ENCODE results near the gene WASF2.

WASF2 gene

DNA sequence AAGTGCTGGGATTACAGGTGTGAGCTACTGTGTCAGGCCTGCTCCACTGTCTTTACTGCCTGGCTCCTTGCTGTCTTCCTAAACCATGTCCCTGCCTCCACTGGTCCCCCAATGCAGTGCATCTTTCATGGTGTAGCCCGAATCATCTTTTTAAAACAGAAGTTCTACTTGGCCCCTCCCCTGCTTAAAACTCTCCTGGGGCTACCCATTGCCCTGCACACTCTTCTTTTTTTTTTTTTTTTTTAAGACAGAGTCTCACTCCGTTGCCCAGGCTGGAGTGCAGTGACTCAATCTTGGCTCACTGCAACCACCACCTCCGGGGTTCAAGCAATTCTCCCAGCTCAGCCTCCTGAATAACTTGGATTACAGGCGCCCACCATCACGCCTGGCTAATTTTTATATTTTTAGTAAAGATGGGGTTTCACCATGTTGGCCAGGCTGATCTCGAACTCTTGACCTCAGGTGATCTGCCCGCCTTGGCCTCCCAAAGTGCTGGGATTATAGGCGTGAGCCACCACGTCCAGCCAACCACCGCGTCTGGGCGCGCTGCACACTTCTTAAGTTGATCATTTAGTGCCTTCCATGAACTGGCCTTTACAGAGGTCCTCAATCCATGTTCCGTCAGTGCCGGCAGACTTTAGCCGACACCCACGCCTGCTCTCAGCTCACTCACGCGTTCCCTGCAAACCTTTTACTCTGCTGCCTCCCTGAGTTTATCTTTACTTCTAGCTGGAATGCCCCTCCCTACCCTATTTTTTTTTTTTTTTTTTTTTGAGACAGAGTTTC, 117.8 kb downstream of the WASF2 start:
- DNase-seq: no peak

DNA sequence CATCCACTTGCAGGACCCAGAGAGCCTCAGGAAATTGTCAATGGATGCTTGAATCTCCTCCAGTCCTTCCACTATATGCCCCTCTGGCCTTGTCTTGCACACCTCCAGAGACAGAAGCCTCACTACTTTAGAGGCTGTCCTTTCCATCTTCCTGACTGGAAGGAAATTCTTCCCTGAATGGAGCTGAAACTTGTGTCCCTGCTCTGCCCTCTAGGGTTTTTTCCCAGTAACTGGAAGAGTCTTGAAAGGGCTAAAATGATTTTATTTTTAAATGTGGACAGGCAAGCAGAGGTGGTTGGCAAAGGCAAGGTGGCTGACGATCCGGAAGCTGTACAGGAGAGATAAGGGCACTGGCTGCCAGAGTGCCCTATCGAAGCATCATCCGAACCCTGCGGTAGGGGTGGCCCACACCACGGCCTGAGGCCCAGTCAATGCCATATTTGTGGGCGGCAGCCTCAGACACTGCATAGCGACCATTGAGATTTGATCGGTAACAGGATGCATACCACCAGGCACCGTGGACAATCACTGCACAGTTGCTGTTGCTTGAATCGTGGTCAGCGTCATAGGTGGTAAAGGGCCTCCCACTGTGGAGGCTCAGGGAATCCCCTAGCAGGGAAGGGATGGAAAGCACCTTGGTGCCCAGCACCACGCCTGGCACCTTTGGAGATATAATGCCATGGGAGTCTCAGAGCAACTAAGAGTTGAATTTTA, 120.9 kb downstream of the WASF2 start:
- DNase-seq: no peak

DNA sequence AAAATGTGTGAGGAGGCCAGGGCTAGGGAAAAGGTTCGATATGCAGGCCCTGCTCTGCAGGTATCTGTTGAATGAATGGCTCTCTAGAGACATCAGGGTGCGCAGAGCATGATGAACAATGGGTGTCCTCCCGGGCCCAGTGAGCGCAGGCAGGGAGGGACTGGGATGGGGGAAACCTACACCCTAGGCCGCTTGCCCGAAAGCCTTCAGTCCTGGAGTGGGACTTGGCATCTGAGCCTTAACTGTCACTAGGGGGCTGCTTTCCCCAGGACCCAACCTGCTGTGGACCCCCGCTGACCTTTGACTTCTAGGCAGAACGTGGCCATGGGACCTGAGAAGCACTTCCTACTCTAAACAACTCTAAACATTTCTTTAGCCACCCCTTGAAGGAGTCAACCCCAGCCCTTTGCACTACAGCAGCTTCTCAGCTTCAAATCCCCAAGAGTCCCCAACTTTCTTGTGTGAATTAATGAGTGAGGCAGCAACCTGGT, 122.8 kb downstream of the WASF2 start:
- no peak for DNase-seq

DNA sequence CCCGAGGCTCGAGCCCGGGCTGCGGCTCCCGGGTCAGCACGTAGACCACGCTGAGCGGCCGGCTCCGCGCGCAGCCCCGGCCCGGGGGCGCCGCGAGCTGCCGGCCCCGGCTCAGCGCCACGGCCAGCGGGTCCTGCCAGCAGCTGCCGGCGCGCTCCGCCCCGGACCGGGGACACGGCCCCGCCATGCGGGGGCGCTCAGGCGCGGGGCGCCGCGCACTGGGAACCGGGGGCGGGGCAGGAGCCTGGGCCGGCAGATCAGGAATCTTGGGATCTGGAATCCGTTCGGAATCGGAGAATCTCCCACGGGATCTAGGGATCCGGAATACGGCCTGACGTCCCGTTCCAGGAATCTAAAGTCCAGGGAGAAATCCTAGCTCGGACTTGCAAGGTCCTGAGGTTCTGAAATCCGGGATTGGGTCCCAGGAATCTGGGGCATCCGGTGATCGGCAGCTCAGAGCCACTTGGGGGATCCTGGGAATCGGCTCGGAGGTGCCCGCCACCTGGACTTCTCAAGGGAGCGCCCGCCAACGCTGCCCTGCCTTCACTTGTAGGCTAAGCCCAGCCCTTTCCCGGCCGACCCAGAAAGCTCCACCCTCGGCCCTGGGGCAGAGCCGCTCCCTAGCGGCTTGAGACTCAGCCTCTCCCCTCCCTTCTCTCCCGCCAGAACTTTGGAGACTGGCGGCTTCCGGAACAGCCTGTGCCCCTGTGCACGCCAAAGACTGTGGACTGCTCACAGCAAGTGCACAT, 123.4 kb downstream of the WASF2 start, which contains the start of gene MAP3K6:
MAP3K6 (minus strand) TSS at position 551 of the 749 bp plus-strand sequence; CDS start at position 187, 364 bp downstream.
- peak; percentile 70 for DNase-seq

DNA sequence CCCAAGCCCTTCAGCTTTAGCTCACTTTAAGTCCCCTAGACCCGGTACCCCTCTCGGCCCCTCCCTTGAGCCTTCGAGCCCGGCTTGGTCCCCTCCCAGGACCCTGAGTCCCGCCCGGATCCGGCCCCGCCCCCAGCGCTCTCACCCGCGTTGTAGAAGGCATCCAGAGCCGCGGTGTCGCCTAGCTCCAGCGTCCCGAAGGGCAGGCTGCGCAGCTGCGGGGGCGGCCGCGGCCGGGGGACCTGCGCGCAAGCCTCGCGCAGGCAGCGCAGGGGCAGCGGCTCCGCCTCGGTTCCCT, 123.9 kb downstream of the WASF2 start:
- DNase-seq: peak; percentile 72

DNA sequence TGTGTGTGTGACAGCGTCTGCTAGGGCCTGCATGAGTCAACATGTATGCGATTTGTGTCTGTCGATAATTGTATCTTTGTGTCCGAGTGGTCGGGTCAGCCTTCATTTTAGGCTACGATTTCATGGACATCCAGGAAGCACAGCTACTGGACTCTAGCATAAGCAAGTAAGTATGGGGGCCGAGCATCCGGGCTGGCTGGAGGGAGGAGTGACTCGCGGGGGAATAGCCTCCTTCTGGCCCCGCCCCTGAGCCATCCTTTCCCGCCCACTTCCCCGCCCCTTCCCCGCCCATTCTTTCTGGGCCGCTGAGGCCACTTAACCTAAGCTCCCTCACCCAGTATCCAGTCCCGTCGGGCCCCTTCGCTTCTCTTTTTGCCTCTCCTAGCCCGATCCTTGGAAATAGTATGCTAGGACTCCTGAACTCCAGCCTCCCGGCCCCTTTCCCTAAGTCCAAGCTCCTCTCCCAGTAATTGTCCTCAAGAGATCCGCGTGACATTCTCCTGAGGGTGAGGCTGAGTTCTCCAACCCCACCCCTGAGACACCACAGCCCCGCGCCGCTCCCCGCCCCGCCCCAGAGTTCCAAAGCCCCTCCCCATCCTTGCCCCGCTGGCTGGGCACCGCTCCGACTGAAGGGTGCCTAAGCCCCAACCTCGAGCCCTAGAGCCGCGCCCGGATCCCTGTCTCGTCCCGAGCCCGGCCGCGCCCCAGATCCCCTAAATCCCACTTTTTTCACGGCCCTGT, 124.4 kb downstream of the WASF2 start:
- DNase-seq: peak; percentile 88

DNA sequence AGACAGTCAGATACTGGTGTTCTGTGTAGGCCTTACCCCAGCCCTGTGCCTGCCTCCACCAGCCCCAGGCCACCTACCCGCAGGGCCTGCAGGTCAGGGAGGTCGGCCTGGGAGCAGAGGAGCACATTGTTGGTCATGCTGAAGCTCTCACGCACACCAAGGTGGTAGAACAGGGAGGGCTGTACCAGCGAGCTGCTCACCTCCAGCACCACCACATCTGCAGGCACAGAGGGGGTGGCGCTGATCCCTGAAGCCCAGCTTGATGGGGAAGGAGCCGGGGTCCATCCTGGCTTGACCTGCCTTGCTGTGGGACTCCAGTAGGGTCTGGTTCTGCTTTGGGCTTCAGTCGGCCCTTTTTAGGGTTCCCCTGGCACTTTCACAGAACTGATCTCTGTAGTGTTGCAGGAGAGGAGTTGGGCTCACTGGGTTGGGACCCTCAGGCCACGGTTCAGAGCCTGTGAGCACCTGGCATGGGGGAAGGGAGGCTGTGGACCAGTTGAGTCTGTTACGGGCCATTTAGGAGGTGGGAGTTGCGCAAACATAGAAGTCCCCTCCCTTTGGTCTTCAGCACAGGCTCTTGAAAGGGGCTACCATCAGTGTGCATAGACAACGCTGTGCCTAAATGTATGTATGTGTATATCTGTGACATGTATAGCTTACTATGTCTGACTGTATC, 125.1 kb downstream of the WASF2 start:
- no peak for DNase-seq

DNA sequence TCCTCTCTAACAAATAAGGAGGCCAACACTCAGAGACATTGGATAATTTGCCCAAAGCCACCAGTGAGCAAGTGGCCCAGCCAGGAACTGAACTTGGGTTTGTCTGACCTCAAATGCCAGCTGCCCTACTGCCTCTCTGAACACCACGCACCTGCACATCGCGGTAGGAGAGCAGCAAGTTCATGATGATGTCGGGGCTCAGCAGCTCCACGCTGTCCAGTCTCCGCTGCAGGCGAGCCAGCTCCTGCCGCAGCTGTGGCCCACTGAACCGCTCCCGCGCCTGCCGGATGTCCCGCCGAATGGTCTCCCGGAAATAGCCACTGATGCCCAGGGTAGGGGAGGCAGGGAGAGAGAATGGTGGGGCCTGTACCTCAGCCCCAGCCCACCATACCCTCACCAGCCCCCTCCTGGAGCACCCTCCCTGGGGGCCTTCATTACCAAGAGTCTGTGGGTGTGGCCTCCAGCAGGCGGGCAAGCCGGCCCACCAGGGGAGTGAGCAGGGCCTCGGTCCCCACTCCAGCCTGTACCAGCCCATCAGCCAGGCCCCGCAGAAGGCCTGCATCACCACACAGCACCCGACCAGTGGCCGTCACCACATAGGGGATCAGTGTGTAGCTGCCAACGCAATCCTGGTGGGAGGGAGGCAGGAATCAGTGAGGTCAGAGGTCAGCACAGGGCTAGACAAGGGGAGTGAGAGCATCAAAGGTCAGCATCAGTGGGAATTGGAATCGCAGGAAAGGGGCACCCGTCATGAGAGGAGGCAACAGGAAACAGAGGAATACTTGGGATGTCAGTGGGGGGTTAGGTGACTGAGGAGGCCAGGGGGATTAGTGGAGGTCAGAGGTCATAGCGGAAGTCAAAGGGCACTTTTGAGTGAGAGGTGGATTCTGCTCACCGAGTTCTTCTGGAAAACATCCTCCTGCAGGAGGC, 125.9 kb downstream of the WASF2 start:
- no peak for DNase-seq

DNA sequence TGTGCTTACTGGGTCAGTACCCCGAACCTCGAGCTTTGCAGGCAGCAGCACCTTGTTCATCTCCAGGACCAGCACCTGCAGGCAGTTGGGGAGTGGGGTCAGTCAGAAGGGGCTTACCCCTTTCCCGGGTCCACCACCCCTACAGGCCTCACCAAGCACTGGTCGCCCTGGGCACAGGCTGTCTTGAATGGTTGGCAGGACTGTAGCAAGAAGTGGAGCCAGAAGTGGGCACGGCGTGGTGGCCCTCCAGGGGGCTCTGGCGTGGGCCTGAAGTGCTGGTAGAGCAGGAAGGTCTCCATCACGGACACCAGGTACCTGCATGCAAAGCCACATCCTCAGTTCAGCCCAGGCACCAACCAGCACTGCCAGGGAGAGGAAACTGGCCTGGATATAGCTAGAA, 128.4 kb downstream of the WASF2 start:
- DNase-seq: no peak

DNA sequence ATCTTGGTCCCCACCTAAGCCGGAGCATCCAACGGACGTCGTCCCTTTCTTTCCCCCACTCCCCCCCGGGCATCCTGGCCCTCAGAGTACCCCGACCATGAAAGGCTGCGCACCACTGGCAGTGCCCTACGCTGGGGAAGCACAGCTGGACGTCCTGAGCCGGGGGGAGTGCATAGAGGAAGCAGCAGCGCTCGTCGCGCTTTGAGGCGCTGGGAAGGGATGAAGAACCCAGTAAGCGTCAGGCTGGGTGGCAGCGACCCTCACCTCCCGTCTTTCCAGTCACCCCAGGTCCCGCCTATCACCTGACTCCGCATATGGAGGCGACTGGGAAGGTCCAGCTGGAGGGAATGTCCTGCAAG, 128.9 kb downstream of the WASF2 start:
- DNase-seq: no peak

DNA sequence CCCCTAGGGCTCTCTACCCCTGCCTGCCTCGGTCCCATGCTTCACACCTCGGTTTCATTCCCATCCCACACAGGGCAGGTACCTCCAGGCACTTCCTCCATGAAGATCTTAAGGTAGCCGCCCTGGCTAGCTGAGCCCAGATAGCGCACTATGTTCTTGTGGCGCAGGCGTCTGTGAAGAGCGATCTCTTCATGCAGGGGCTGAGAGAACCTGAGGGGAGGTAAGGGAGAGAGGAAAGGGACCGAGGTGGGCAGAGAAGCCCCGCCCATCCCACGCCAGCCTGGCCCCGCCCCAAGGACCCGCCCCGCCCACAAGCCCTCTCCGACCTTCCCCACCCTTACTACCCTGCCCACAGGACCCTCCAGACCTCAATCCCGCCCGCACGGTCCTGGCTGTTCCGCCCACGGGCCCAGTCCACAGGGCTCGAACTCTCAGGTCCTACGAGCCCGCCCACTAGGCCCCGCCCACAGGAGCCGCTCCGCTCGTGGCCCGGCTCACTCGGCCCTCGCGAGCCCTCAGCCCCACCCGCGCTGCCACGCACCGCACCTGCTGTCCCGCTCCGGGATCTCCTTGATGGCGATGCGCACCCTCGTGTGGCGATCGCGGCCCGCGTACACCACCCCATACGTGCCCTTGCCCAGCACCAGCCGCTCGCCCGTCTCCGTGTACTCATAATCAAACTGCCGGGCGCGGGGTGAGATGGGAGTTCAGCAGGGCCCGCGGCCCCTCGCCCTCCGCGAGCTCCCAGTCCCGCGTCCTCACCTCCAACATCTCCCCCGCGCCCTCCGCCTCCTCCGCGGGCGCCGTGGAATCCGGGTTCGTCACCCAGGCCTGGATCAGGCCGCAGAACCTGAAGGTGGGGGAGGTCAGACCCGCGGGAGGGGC, 129.6 kb downstream of the WASF2 start:
- no peak for DNase-seq

DNA sequence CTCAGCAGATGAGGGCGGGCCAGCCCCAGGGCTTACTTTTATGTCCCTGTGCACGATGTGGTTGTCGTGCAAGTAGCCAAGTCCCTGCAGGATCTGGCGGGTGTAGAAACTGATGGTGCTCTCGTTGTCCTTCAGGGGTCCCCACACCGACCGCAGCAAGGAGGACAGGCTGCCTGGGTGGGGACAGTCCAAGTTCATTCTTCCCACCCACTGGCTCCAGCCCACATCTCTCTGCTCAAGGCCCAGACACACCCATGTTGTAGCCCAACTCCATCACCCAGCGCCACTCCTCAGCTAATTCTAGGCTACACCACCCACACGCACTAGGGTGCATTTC, 130.2 kb downstream of the WASF2 start:
- DNase-seq: no peak

DNA sequence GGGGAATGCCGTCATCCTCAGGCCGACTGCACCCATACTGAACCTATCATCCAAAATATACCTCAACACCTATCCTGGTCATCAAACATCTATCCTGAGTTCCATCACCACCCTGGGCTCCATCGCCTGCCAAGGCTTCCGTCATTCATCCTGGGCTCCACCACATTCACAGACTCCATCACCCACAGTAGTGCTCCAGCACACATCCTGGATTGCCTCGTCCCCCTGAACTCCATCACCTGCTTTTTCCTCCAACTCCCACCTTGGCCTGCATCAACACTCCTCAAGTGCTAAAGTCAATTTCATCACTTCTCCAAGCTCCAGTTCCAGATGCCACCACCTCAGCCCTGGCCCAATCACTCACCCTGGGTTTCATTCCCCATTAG, 131.0 kb downstream of the WASF2 start:
- no peak for DNase-seq

DNA sequence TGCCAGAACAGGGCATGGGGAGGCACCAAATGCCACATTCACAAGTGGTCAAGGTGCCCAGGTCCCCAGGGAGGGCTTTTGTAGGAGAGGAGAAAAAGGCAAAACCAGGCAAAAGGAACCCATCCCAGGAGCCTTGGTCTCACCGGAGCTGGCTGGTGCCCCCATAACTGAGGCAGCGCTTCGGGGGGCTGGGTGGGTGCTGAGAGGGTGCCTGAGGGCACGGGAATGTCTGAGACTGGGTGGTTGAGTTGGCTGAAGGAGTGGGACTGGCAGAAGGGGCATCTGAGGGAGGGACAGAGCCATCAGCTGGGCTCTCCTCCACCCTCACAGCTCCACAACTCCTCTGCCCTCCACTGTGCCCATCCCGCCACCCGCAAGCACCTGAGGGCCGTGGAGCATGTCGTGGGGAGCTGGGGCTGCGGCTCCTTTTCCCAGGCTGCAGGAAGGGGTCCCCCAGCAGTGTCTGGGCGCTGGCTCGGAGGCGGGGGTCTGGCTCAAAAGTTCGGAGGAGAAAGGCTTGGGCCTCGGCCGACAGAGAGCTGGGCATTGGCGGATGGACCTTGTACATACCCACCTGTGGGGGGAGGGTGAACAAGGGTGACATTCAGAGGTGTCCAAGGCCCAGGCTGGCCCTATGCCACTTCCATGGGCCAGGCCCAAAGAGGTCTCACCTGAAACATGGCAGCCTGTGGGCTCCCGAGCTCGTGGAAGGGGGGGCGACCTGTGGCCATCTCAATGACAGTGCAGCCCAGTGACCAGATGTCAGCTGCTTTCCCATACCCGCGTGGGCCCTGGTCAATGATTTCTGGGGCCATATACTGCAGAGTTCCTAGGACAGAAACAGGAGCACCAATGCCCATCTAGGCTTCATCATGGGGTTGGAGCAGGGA, 131.7 kb downstream of the WASF2 start:
- no peak for DNase-seq

DNA sequence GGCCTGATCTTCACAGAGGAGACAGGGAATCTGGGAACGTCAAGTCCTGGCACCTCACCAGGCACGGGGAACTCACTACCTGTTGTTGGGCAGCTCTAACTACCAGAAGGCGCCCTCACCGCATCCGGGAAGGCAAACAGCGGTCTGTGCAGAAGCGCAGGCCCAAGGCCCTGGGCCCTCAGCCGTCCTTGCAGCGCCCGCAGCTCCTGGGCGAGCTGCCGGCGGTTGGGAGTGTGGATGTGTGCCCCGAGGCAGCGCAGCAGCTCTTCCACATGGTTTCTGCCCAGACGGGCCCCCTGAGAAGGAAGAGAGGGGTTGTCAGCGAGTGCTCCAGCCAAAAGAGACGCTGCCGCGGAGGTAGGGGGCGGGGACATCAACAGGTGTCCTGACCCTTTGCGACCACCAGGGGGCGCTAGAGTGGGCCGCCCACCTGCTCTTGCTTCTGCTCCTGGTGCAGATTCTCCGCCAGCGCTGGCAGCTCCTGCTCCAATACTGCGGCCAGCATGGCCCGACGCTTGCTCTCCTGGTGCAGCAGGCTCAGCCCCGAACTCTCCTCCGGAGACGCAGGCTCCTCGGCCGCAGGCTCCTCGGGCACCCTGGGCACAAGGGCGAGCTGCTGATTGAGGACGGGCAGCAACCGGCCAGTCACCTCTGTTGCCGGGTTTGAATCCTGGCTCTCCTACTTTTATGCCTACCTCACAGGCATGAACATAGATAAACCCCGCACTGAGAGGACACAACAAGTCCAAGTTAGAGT, 132.5 kb downstream of the WASF2 start:
- peak; percentile 52 for DNase-seq

DNA sequence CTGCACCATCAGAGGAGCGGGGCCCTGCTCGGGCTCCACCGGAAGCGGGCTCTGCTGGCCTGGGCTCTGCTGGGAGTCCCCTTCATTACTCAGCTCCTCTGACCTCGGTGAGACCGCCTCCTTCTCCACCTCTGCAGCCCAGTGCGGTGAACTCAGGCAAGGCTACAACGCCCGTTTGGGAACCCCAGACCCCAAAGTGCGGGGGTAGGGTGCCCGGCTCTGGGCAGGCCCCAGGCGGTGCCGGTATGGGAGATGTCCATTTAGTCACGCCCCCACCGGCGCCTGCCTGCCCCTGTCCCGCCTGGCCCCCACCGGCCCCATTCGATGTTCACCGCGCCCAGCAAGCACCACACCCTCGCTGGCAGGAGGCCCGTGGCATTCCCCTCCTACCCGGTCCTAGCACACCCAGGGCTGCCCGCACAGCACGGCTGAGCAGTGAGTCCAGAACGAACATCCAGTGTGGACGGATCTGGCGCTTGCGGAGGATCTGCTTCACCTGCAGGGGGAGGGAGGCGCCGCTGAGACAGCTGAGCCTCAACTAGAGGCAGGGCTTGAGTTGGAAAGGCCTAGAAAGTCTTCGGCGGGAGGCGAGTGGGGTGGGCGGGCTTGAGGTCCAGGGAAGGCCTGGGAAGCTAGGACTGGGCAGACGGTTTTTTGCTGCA, 133.2 kb downstream of the WASF2 start:
- no peak for DNase-seq

DNA sequence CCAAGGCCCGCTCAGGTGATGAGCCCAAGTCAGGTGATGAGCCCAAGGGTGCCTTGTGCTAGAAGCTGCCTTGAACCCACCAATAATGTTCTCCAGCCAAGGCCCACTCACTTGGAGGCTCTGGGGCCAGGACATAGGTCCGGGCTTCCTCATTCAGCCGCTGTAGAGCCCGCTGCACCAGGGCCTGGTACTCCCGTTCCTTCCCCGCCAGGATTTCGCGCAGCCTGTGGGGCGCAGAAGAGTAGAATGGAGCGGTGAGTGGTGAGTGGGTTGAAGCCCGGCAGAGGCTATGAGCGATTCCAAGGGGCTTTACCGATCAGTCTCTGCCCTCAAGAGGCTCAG, 133.7 kb downstream of the WASF2 start:
- DNase-seq: no peak

DNA sequence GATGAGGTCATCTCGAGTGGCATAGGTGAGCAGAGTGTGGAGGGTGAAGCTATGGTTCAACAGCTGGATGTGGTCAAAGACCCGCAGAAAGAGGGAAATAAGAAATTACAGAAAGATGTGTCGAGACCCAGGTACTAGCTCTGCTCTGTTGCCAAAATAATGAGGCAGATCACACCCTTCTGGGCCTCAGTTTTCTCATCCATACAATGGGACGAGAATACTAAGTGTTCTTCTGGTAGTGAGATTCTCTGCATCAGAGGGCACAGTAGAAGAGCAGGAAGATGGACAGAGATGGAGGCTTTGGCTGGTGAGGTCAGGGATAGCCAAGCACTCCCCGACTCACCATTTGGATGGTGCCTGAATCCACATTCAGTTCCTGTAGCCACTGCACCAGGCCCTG, 134.3 kb downstream of the WASF2 start:
- DNase-seq: no peak

Measured in fibroblast of upper back skin (primary cell).